Thymus (tissue), 11 donors: Measurements from ENCODE around the gene GRIN2C. TPM values are rescaled to one million over a fixed set of nuclear protein-coding genes. Genes with fewer than 3 reads are reported as not detected.

Source experiments
- DNase-seq, 9 donors: peaks; one replicate each; pipeline ENCODE4 v3.0.0-alpha.2; 2013; ENCODE audit warnings: low spot score in 9 of 9, low read depth in 6 of 9, missing footprints in 1 of 9
- H3K27ac ChIP-seq, 2 donors: one replicate each; pipeline ENCODE4 v1.5.1; 2013; ENCODE audit warnings: control low read depth in 1 of 2, low read depth in 1 of 2, low read length in 1 of 2, mild to moderate bottlenecking in 1 of 2, moderate library complexity in 1 of 2
- H3K27me3 ChIP-seq, 2 donors: one replicate each; pipeline ENCODE4 v1.5.1; 2013; ENCODE audit warnings: low read length in 1 of 2; ENCODE audit not compliant: control insufficient read depth in 2 of 2, insufficient read depth in 1 of 2
- H3K36me3 ChIP-seq, 2 donors: one replicate each; pipeline ENCODE4 v1.5.1; 2013; ENCODE audit warnings: low read length in 1 of 2, mild to moderate bottlenecking in 1 of 2, moderate library complexity in 1 of 2; ENCODE audit not compliant: control insufficient read depth in 2 of 2, insufficient read depth in 2 of 2
- H3K4me1 ChIP-seq, 2 donors: one replicate each; pipeline ENCODE4 v1.5.1; 2013; ENCODE audit warnings: low read length in 2 of 2; ENCODE audit not compliant: control insufficient read depth in 2 of 2, insufficient read depth in 2 of 2
- H3K4me3 ChIP-seq, 2 donors: one replicate each; pipeline ENCODE4 v1.5.1; 2013; ENCODE audit warnings: low read length in 2 of 2, control low read depth in 1 of 2, mild to moderate bottlenecking in 1 of 2
- H3K9me3 ChIP-seq, 2 donors: one replicate each; pipeline ENCODE4 v1.5.1; 2013; ENCODE audit warnings: low read length in 1 of 2, mild to moderate bottlenecking in 1 of 2; ENCODE audit not compliant: control insufficient read depth in 2 of 2, insufficient read depth in 1 of 2
- WGBS: extraction: QIAGEN DNeasy Blood & Tissue Kit; methylation state at CpG from one replicate; pipeline ENCODE4 v1.1.7; 2013; 5-methylcytosine and 5-hydroxymethylcytosine counted together
- polyA plus RNA-seq: library from polyadenylated mRNA; stranded (reverse); fragments of 200-250 nt; gene quantifications from one replicate; pipeline ENCODE4 v1.2.3, GENCODE V29; 2013
- total RNA-seq: library from RNA; stranded (reverse); fragments of 120-200 nt; gene quantifications from one replicate; pipeline ENCODE4 v1.2.4, GENCODE V29; 2013
- donor health status: healthy.

The GRIN2C gene
- total and polyA plus RNA-seq, 2 donors: 0.05 to 0.07 TPM

GRCh38 chr17:74860872-74861661 lies 1.4 kb upstream of the GRIN2C start:
- Histone ChIP-seq H3K4me3 (no peak overlapping the region), H3K27ac (no peak overlapping the region), H3K9me3 (no peaks in the 10 kb centered on the region), H3K36me3 (no peaks in the 10 kb centered on the region), H3K4me1 (peaks cover 4 to 16% of the 10 kb centered on the region in 2 donors), H3K27me3 (peaks cover 61 to 75% of the 10 kb centered on the region in 2 donors)
- WGBS: 4% methylated on average over 96 of the region's 96 CpGs
- DNase-seq: no peak

DNA sequence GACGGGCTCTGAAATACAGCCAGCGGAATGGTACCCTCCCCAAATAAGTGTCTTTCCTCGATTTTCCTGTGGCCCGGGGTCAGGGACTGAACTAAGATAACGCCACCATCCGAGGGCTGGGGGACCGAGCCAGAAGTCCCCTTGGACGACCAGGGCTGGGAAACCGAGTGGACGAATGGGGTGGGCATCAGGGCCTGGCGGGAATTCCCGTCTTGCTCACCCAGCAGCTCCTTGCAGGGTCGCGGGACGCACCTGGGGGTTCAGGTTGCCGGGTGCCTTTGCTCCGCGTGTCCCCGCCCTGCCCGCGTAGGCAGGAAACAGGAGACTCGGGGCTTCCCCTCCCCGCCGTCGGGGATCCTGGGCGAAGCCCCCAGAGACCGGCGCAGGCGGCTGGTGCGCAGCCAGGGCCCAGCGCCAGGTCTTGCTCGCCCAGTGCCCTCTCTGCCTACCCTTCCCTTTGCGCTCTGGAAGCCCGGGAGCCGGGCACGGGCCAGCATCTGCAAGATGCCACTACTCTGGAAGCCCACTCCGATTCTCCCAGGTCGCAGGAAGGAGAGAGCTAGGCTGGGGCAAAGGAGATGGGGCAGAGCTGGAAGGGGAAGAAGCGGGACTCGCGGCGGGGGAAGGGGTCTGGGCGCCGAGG lies 665 bp upstream of the GRIN2C start:
- H3K27me3 ChIP-seq: peaks cover 63 to 82% of the 10 kb centered on the region in 2 donors
- peaks cover 4 to 16% of the 10 kb centered on the region in 2 donors for H3K4me1 ChIP-seq
- peak in 1 of 9 donors; percentile 28 for DNase-seq
- no peak overlapping the region for H3K27ac ChIP-seq
- 6% methylated on average over 44 of the region's 44 CpGs for whole genome bisulfite sequencing
- no peaks in the 10 kb centered on the region for H3K36me3 ChIP-seq
- H3K4me3 ChIP-seq: no peak overlapping the region
- H3K9me3 ChIP-seq: no peaks in the 10 kb centered on the region

- 64% methylated on average over 12 of the region's 12 CpGs for WGBS
- Histone ChIP-seq H3K4me3 (no peak overlapping the region), H3K9me3 (no peaks in the 10 kb centered on the region), H3K4me1 (peaks cover 4 to 16% of the 10 kb centered on the region in 2 donors), H3K27ac (no peak overlapping the region), H3K36me3 (no peaks in the 10 kb centered on the region), H3K27me3 (peaks cover 75 to 93% of the 10 kb centered on the region in 2 donors)
- no peak for DNase-seq
These were observed 820 bp downstream of the GRIN2C start for GRCh38 chr17:74858672-74859458.

GRCh38 chr17:74857191-74857590 lies 2.5 kb downstream of the GRIN2C start:
- Histone ChIP-seq H3K36me3 (no peaks in the 10 kb centered on the region), H3K4me1 (peaks cover 10 to 24% of the 10 kb centered on the region in 2 donors), H3K27ac (no peak overlapping the region), H3K9me3 (peaks cover 0 to 6% of the 10 kb centered on the region in 2 donors), H3K4me3 (no peak overlapping the region), H3K27me3 (peaks cover 73 to 94% of the 10 kb centered on the region in 2 donors)
- no peak for DNase-seq
- 82% methylated on average over 4 of the region's 4 CpGs for WGBS

GRCh38 chr17:74856112-74856511 lies 3.6 kb downstream of the GRIN2C start:
- Histone ChIP-seq H3K4me3 (no peak overlapping the region), H3K36me3 (no peaks in the 10 kb centered on the region), H3K27me3 (peaks cover 62 to 95% of the 10 kb centered on the region in 2 donors), H3K9me3 (peaks cover 0 to 9% of the 10 kb centered on the region in 2 donors), H3K4me1 (peaks cover 10 to 19% of the 10 kb centered on the region in 2 donors), H3K27ac (no peak overlapping the region)
- DNase-seq: no peak
- 95% methylated on average over 7 of the region's 7 CpGs for WGBS

DNA sequence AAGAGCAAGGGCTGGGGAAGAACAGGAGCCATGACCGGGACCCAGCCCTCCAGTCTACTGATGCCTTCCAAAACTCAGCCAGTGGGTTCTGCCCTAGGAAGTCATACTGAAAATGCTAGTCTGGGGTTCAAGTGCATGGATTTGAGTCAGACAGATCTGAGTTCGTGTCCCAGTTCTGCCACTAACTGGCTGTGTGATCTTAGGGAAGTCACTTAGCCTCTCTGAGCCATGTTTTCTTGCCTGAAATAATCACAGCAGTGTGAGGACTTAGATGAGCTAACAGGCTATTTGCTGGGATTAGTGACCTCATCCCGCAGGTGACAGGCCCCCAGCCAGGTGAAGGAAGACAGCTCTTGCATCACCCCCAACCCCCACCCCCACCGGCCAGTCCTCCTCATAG lies 4.4 kb downstream of the GRIN2C start:
- H3K27ac ChIP-seq: no peak overlapping the region
- no peak overlapping the region for H3K4me3 ChIP-seq
- WGBS: 94% methylated on average over 4 of the region's 4 CpGs
- DNase-seq: no peak
- peaks cover 10 to 13% of the 10 kb centered on the region in 2 donors for H3K4me1 ChIP-seq
- H3K36me3 ChIP-seq: no peaks in the 10 kb centered on the region
- H3K27me3 ChIP-seq: peaks cover 54 to 95% of the 10 kb centered on the region in 2 donors
- H3K9me3 ChIP-seq: peaks cover under 1 to 9% of the 10 kb centered on the region in 2 donors

GRCh38 chr17:74854792-74855191 lies 4.9 kb downstream of the GRIN2C start:
- H3K36me3 ChIP-seq: no peaks in the 10 kb centered on the region
- 94% methylated on average over 17 of the region's 17 CpGs for WGBS
- no peak overlapping the region for H3K27ac ChIP-seq
- peaks cover 49 to 95% of the 10 kb centered on the region in 2 donors for H3K27me3 ChIP-seq
- H3K4me3 ChIP-seq: no peak overlapping the region
- peaks cover 1 to 9% of the 10 kb centered on the region in 2 donors for H3K9me3 ChIP-seq
- peaks cover 8 to 10% of the 10 kb centered on the region in 2 donors for H3K4me1 ChIP-seq
- no peak for DNase-seq

- no peak overlapping the region for H3K27ac ChIP-seq
- 91% methylated on average over 8 of the region's 8 CpGs for WGBS
- peaks cover 6 to 8% of the 10 kb centered on the region in 2 donors for H3K4me1 ChIP-seq
- no peak for DNase-seq
- H3K36me3 ChIP-seq: no peaks in the 10 kb centered on the region
- peaks cover 1 to 9% of the 10 kb centered on the region in 2 donors for H3K9me3 ChIP-seq
- H3K4me3 ChIP-seq: no peak overlapping the region
- peaks cover 39 to 88% of the 10 kb centered on the region in 2 donors for H3K27me3 ChIP-seq
These were observed 6.0 kb downstream of the GRIN2C start for GRCh38 chr17:74853669-74854068.
